ENCODE measurements around the gene PXMP4. TPM values are rescaled to one million over a fixed set of nuclear protein-coding genes. Genes with fewer than 3 reads are reported as not detected.
"Not testable (repeated sequence)": the region's sequence is repeated elsewhere in the genome, so short reads cannot be mapped to it uniquely, and the experiment has no call there.

PXMP4 gene
- total RNA-seq, 1 donor from 2014 or later, result 6.6 TPM

- DNase-seq (ENCODE audit: extremely low spot score in 2 of 2), result no peak
- Histone ChIP-seq H3K4me3 (no peak overlapping the region), H3K9me3 (no peaks in the 10 kb centered on the region), H3K4me1 (peaks cover 11% of the 10 kb centered on the region), H3K27me3 (no peaks in the 10 kb centered on the region), H3K27ac (no peak overlapping the region), H3K36me3 (peaks cover 0 to 7% of the 10 kb centered on the region in 2 donors)
- TF ChIP-seq POLR2AphosphoS5 (IDR thresholded peaks at IDR 0.05; ENCODE audit: insufficient read depth in 1 of 2, low read depth in 1 of 2) (no peak), POLR2A (IDR thresholded peaks at IDR 0.05) (no peak), CTCF (IDR thresholded peaks at IDR 0.05) (no peak)
- intact Hi-C loops (cut with DNase I), result no loop called here
Observed at GRCh38 chr20:33701629-33702450, 18.3 kb downstream of the PXMP4 start.

GRCh38 chr20:33700696-33701441 lies 19.2 kb downstream of the PXMP4 start:
- H3K27ac ChIP-seq; H3K9me3 ChIP-seq; H3K4me3 ChIP-seq; H3K27me3 ChIP-seq; H3K36me3 ChIP-seq; DNase-seq (ENCODE audit: extremely low spot score in 2 of 2); intact Hi-C loops (cut with DNase I): not testable (repeated sequence)
- H3K4me1 ChIP-seq, result peaks cover 21% of the 10 kb centered on the region

GRCh38 chr20:33698966-33699365 lies 21.1 kb downstream of the PXMP4 start:
- H3K4me1 ChIP-seq, result peaks cover 22% of the 10 kb centered on the region
- H3K27me3 ChIP-seq; intact Hi-C loops (cut with DNase I); H3K4me3 ChIP-seq; H3K36me3 ChIP-seq; H3K9me3 ChIP-seq; DNase-seq (ENCODE audit: extremely low spot score in 2 of 2); H3K27ac ChIP-seq: not testable (repeated sequence)

GRCh38 chr20:33697129-33697528 lies 23.0 kb downstream of the PXMP4 start:
- H3K27ac ChIP-seq, result peak overlapping the region; percentile 84
- H3K9me3 ChIP-seq, result no peaks in the 10 kb centered on the region
- H3K4me1 ChIP-seq, result peaks cover 27% of the 10 kb centered on the region
- no peaks in the 10 kb centered on the region for H3K27me3 ChIP-seq
- TF ChIP-seq POLR2A (IDR thresholded peaks at IDR 0.05) (no peak), POLR2AphosphoS5 (IDR thresholded peaks at IDR 0.05; ENCODE audit: insufficient read depth in 1 of 2, low read depth in 1 of 2) (peak; percentile 34 to 79)
- intact Hi-C loops (cut with DNase I), result no loop called here
- no peak overlapping the region for H3K4me3 ChIP-seq
- no peak for DNase-seq (ENCODE audit: extremely low spot score in 2 of 2)
- no peaks in the 10 kb centered on the region for H3K36me3 ChIP-seq

GRCh38 chr20:33696448-33696847 lies 23.7 kb downstream of the PXMP4 start:
- no peaks in the 10 kb centered on the region for H3K36me3 ChIP-seq
- intact Hi-C loops (cut with DNase I), result no loop called here
- TF ChIP-seq POLR2A (IDR thresholded peaks at IDR 0.05) (no peak), CTCF (IDR thresholded peaks at IDR 0.05) (no peak), POLR2AphosphoS5 (IDR thresholded peaks at IDR 0.05; ENCODE audit: insufficient read depth in 1 of 2, low read depth in 1 of 2) (no peak)
- H3K27ac ChIP-seq, result peak overlapping the region; percentile 84
- H3K4me3 ChIP-seq, result no peak overlapping the region
- DNase-seq (ENCODE audit: extremely low spot score in 2 of 2), result no peak
- peaks cover 27% of the 10 kb centered on the region for H3K4me1 ChIP-seq
- no peaks in the 10 kb centered on the region for H3K27me3 ChIP-seq
- no peaks in the 10 kb centered on the region for H3K9me3 ChIP-seq

- no peak overlapping the region for H3K4me3 ChIP-seq
- TF ChIP-seq POLR2AphosphoS5 (IDR thresholded peaks at IDR 0.05; ENCODE audit: insufficient read depth in 1 of 2, low read depth in 1 of 2), result no peak
- TF ChIP-seq POLR2A (IDR thresholded peaks at IDR 0.05), result no peak
- no peak for TF ChIP-seq CTCF (IDR thresholded peaks at IDR 0.05)
- DNase-seq (ENCODE audit: extremely low spot score in 2 of 2), result no peak
- H3K36me3 ChIP-seq, result no peaks in the 10 kb centered on the region
- intact Hi-C loops (cut with DNase I), result no loop called here
- no peaks in the 10 kb centered on the region for H3K9me3 ChIP-seq
- peak overlapping the region; percentile 73 for H3K27ac ChIP-seq
- H3K4me1 ChIP-seq, result peaks cover 27% of the 10 kb centered on the region
- no peaks in the 10 kb centered on the region for H3K27me3 ChIP-seq
Observed at GRCh38 chr20:33694639-33695012, 25.5 kb downstream of the PXMP4 start.

All from vagina (tissue), 2 donors.